SK-N-SH (cell line): ENCODE measurements around the gene DHX57. TPM values are rescaled to one million over a fixed set of nuclear protein-coding genes. Genes with fewer than 3 reads are reported as not detected.

Source experiments
- CTCF ChIA-PET: fragments of 300-600, 350-600 bp; formaldehyde crosslinking; extraction: SDS; loops from one replicate; lab custom pipeline; 2021; lab: Yijun Ruan, JAX
- POLR2A ChIA-PET: fragments of 350-600 bp; sonication (Branson Sonifier 250); formaldehyde crosslinking; extraction: SDS; loops from one replicate; lab custom pipeline; 2020; ENCODE audit warnings: antibody characterized with exemption, inconsistent platforms; lab: Yijun Ruan, JAX
- DNase-seq: peaks from one replicate; pipeline ENCODE4 v3.0.0; 2012
- H2AFZ ChIP-seq: fragments of 200-600 bp; sonication (generic); 2 replicates; pipeline ENCODE4 v1.8.1; 2016; ENCODE audit warnings: antibody characterized with exemption, mild to moderate bottlenecking, low read depth
- H3F3A ChIP-seq: fragments of 200-600 bp; sonication (generic); replicated peaks from 2 replicates; pipeline ENCODE3; 2016; ENCODE audit warnings: antibody characterized with exemption, mild to moderate bottlenecking; ENCODE audit not compliant: insufficient read depth
- H3K27ac ChIP-seq, 2 experiments: fragments of 200-500 bp in 1 of 2; fragments of 200-600 bp in 1 of 2; sonication (Bioruptor generic) in 1 of 2; sonication (generic), shearing (Covaris generic) in 1 of 2; 2 replicates each; pipeline versions ENCODE4 v1.5.1 to v1.6.1; 2014 to 2016; ENCODE audit warnings: low read depth in 2 of 2, inconsistent platforms in 1 of 2, low read length in 1 of 2, mild to moderate bottlenecking in 1 of 2, mixed read lengths in 1 of 2
- H3K27me3 ChIP-seq: fragments of 200-600 bp; sonication (generic), shearing (Covaris generic); 2 replicates; pipeline ENCODE4 v1.6.1; 2016; ENCODE audit warnings: mixed run types; ENCODE audit not compliant: insufficient read depth
- H3K36me3 ChIP-seq, 2 experiments: fragments of 200-500 bp in 1 of 2; fragments of 200-600 bp in 1 of 2; sonication (Bioruptor generic) in 1 of 2; sonication (generic) in 1 of 2; replicated peaks in 1 of 2; 2 replicates each; pipeline versions ENCODE3 to v1.5.1; 2014 to 2016; ENCODE audit warnings: low read length in 1 of 2, mild to moderate bottlenecking in 1 of 2; ENCODE audit not compliant: insufficient read depth in 2 of 2, control insufficient read depth in 1 of 2
- H3K4me1 ChIP-seq, 2 experiments: fragments of 200-500 bp in 1 of 2; fragments of 200-600 bp in 1 of 2; sonication (Bioruptor generic) in 1 of 2; sonication (generic), shearing (Covaris generic) in 1 of 2; 2 replicates each; pipeline versions ENCODE4 v1.5.1 to v1.6.1; 2014 to 2016; ENCODE audit warnings: low read depth in 1 of 2, low read length in 1 of 2, mixed run types in 1 of 2; ENCODE audit not compliant: insufficient read depth in 2 of 2, control insufficient read depth in 1 of 2
- H3K4me2 ChIP-seq: fragments of 200-600 bp; sonication (generic), shearing (Covaris generic); 2 replicates; pipeline ENCODE4 v1.6.1; 2017; ENCODE audit warnings: mixed run types
- H3K4me3 ChIP-seq, 2 experiments: fragments of 200-500 bp in 1 of 2; fragments of 200-600 bp in 1 of 2; sonication (Bioruptor generic) in 1 of 2; sonication (generic), shearing (Covaris generic) in 1 of 2; 2 replicates each; pipeline versions ENCODE4 v1.5.1 to v1.8.1; 2014 to 2016; ENCODE audit warnings: low read depth in 2 of 2, inconsistent platforms in 1 of 2, low read length in 1 of 2, mild to moderate bottlenecking in 1 of 2, mixed read lengths in 1 of 2, moderate library complexity in 1 of 2
- H3K79me2 ChIP-seq: fragments of 200-600 bp; sonication (generic); 2 replicates; pipeline ENCODE4 v1.8.1; 2017; ENCODE audit warnings: mild to moderate bottlenecking; ENCODE audit not compliant: insufficient read depth
- H3K9ac ChIP-seq: fragments of 200-600 bp; sonication (generic); 2 replicates; pipeline ENCODE4 v1.6.1; 2017; ENCODE audit warnings: mixed run types
- H3K9me2 ChIP-seq: fragments of 200-600 bp; sonication (generic); 2 replicates; pipeline ENCODE4 v1.6.1; 2017; ENCODE audit warnings: mixed run types
- H3K9me3 ChIP-seq: fragments of 200-600 bp; sonication (generic); 2 replicates; pipeline ENCODE4 v1.6.1; 2017; ENCODE audit warnings: mixed run types, mild to moderate bottlenecking, moderate library complexity
- H4K20me1 ChIP-seq: fragments of 200-600 bp; sonication (generic); 2 replicates; pipeline ENCODE4 v1.6.1; 2017; ENCODE audit warnings: mild to moderate bottlenecking, mixed run types; ENCODE audit not compliant: insufficient read depth
- ELF1 ChIP-seq: IDR thresholded peaks from 2 replicates; pipeline ENCODE4 v1.4.0; 2012
- FOXJ3 ChIP-seq: sonication (generic); formaldehyde crosslinking; IDR thresholded peaks from 2 replicates; pipeline ENCODE4 v1.5.1; 2020; ENCODE audit warnings: mild to moderate bottlenecking, missing genetic modification reagents
- FOXM1 ChIP-seq: IDR thresholded peaks from 2 replicates; pipeline ENCODE4 v1.4.0; 2012; ENCODE audit warnings: low read depth, mild to moderate bottlenecking
- JUND ChIP-seq: IDR thresholded peaks from 2 replicates; pipeline ENCODE4 v1.4.0; 2012
- RCOR1 ChIP-seq: fragments of 150-350 bp; IDR thresholded peaks from 2 replicates; pipeline ENCODE4 v1.6.1; 2017; ENCODE audit warnings: antibody characterized with exemption, low read length
- RFX5 ChIP-seq: IDR thresholded peaks from 2 replicates; pipeline ENCODE4 v1.6.1; 2012; ENCODE audit warnings: mild to moderate bottlenecking, improper control_type of control experiment, low read length
- TAF1 ChIP-seq: IDR thresholded peaks from 2 replicates; pipeline ENCODE4 v1.6.1; 2012; ENCODE audit warnings: low read depth, mild to moderate bottlenecking, low read length, moderate library complexity, borderline replicate concordance
- TEAD4 ChIP-seq: IDR thresholded peaks from 2 replicates; pipeline ENCODE4 v1.4.0; 2012; ENCODE audit warnings: mild to moderate bottlenecking, borderline replicate concordance; ENCODE audit not compliant: insufficient read depth
- YY1 ChIP-seq: IDR thresholded peaks from 2 replicates; pipeline ENCODE4 v1.4.0; 2012; ENCODE audit warnings: low read depth, mild to moderate bottlenecking
- WGBS: methylation state at CpG from one replicate; pipeline ENCODE4 v1.1.6; 2017; ENCODE audit warnings: low lambda C conversion rate; 5-methylcytosine and 5-hydroxymethylcytosine counted together
- polyA plus RNA-seq, 3 experiments: library from polyadenylated mRNA; depleted of rRNA; stranded (reverse); fragments of >200 nt; gene quantifications; 2 replicates each; pipeline ENCODE4 v1.2.3, GENCODE V29; 2012
- TF ChIP-seq, protein P1 (sequence below): IDR thresholded peaks from 2 replicates; pipeline ENCODE4; 2012

DHX57 gene
- polyA plus RNA-seq, 1 of the 3 experiments (the other 2 are of a cell fraction) = 12.3 TPM

DNA sequence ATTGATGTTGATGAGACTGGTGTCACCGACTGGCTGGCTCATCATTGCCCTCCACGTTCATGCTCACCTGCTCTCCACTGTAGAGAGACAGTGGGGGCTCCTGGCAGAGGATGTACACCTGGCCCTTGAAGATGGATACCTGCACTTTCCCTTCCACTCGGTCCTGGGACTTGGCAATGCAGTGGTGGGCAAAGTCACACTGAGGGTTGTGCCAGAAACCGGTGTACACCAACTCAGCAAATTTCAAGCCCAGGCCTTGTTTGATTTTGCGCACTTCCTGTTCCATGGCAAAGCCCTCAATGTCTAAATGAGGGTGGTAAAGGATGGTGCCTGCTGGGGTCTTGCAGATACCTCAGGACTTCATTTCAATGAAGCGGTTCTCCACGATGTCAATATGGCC lies 65.2 kb downstream of the DHX57 start:
- H3K36me3 ChIP-seq = peaks cover 32 to 38% of the 10 kb centered on the region in 2 experiments
- no peak overlapping the region for H3K27ac ChIP-seq
- WGBS = 100% methylated on average over 7 of the region's 7 CpGs
- DNase-seq = no peak
- POLR2A ChIA-PET = no interaction called here
- no peak overlapping the region for H3K4me3 ChIP-seq
- H3K79me2 ChIP-seq = no peaks in the 10 kb centered on the region
- no peak overlapping the region for H2AFZ ChIP-seq
- H3F3A ChIP-seq = no peaks in the 10 kb centered on the region
- TF ChIP-seq ELF1 (no peak), YY1 (no peak)
- TF ChIP-seq, all 33 proteins: peak for 0
- Histone ChIP-seq H3K4me2 (no peak overlapping the region), H4K20me1 (no peaks in the 10 kb centered on the region), H3K9me3 (no peaks in the 10 kb centered on the region), H3K4me1 (no peaks in the 10 kb centered on the region), H3K27me3 (no peaks in the 10 kb centered on the region), H3K9me2 (no peaks in the 10 kb centered on the region), H3K9ac (no peak overlapping the region)
- CTCF ChIA-PET = no interaction called here

GRCh38 chr2:38808677-38809076 lies 67.1 kb downstream of the DHX57 start:
- Histone ChIP-seq H3K27me3 (no peaks in the 10 kb centered on the region), H3K9me2 (no peaks in the 10 kb centered on the region), H3K27ac (no peak overlapping the region), H3K4me3 (no peak overlapping the region), H4K20me1 (no peaks in the 10 kb centered on the region), H3K9me3 (no peaks in the 10 kb centered on the region), H3F3A (no peaks in the 10 kb centered on the region), H3K9ac (no peak overlapping the region), H3K36me3 (peaks cover 24 to 37% of the 10 kb centered on the region in 2 experiments), H3K79me2 (no peaks in the 10 kb centered on the region), H2AFZ (no peak overlapping the region), H3K4me1 (no peaks in the 10 kb centered on the region), H3K4me2 (no peak overlapping the region)
- CTCF ChIA-PET = interaction anchor here (0.7 to 4.5 kb wide), 2 partner anchors 16 to 26 kb away, joined by 3 to 12 read pairs; no protein-coding TSS in a partner anchor
- 100% methylated on average over 1 of the region's 1 CpG for WGBS
- no peak for DNase-seq
- POLR2A ChIA-PET = no interaction called here
- TF ChIP-seq JUND = no peak
- no peak for TF ChIP-seq RFX5

DNA sequence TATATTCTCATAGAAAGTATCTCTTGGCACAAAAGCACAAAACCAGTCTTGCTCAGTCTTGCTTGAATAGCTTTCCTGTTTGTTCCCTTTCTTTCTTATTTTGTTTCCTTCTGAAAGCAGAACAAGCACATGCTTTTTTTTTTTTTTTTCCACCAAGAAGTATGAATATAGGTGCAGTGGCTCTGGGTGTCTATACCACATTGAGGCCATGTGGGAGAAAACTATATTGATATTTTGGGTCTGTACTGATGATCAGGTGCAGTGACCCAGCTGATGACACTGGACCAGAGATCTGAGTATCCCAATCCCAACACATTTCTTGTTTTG lies 69.0 kb downstream of the DHX57 start:
- ChIA-PET CTCF (interaction anchor here (4.5 kb wide), 1 partner anchor 28 kb away, joined by 12 read pairs; no protein-coding TSS in a partner anchor), POLR2A (interaction anchor here (1.4 kb wide), 1 partner anchor 55 kb away, joined by 4 read pairs; the partner anchor contains the start of gene SRSF7)
- Histone ChIP-seq H2AFZ (no peak overlapping the region), H3K4me1 (no peaks in the 10 kb centered on the region), H3F3A (no peaks in the 10 kb centered on the region), H3K9me2 (no peaks in the 10 kb centered on the region), H3K9me3 (no peaks in the 10 kb centered on the region), H3K4me3 (no peak overlapping the region), H3K27me3 (no peaks in the 10 kb centered on the region), H3K27ac (no peak overlapping the region), H3K9ac (no peak overlapping the region), H3K36me3 (peaks cover 27 to 41% of the 10 kb centered on the region in 2 experiments), H3K79me2 (no peaks in the 10 kb centered on the region), H3K4me2 (no peak overlapping the region), H4K20me1 (no peaks in the 10 kb centered on the region)
- TF ChIP-seq, protein P1, sequence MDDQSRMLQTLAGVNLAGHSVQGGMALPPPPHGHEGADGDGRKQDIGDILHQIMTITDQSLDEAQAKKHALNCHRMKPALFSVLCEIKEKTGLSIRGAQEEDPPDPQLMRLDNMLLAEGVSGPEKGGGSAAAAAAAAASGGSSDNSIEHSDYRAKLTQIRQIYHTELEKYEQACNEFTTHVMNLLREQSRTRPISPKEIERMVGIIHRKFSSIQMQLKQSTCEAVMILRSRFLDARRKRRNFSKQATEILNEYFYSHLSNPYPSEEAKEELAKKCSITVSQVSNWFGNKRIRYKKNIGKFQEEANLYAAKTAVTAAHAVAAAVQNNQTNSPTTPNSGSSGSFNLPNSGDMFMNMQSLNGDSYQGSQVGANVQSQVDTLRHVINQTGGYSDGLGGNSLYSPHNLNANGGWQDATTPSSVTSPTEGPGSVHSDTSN = no peak
- no peak for TF ChIP-seq TEAD4
- TF ChIP-seq FOXJ3 = no peak
- TF ChIP-seq FOXM1 = no peak
- no peak for TF ChIP-seq RCOR1
- no peak for TF ChIP-seq TAF1
- DNase-seq = no peak
